Posterior cingulate gyrus (tissue), 11 donors: ENCODE data around the gene ZNF469.
A peak's percentile ranks its signal among the peaks of the same experiment; 100 is the strongest.

Experiments
- DNase-seq, 10 donors: peaks; one replicate each; pipeline versions ENCODE4 v3.0.0 to v3.0.0-alpha.2; 2020 to 2021; ENCODE audit warnings: mixed read lengths in 3 of 10
- intact Hi-C: fragments of 100-400 bp; cut with DNase I; formaldehyde crosslinking; loops from one replicate; pipeline ENCODE4 v1.15.1; 2023

Gene ZNF469, protein sequence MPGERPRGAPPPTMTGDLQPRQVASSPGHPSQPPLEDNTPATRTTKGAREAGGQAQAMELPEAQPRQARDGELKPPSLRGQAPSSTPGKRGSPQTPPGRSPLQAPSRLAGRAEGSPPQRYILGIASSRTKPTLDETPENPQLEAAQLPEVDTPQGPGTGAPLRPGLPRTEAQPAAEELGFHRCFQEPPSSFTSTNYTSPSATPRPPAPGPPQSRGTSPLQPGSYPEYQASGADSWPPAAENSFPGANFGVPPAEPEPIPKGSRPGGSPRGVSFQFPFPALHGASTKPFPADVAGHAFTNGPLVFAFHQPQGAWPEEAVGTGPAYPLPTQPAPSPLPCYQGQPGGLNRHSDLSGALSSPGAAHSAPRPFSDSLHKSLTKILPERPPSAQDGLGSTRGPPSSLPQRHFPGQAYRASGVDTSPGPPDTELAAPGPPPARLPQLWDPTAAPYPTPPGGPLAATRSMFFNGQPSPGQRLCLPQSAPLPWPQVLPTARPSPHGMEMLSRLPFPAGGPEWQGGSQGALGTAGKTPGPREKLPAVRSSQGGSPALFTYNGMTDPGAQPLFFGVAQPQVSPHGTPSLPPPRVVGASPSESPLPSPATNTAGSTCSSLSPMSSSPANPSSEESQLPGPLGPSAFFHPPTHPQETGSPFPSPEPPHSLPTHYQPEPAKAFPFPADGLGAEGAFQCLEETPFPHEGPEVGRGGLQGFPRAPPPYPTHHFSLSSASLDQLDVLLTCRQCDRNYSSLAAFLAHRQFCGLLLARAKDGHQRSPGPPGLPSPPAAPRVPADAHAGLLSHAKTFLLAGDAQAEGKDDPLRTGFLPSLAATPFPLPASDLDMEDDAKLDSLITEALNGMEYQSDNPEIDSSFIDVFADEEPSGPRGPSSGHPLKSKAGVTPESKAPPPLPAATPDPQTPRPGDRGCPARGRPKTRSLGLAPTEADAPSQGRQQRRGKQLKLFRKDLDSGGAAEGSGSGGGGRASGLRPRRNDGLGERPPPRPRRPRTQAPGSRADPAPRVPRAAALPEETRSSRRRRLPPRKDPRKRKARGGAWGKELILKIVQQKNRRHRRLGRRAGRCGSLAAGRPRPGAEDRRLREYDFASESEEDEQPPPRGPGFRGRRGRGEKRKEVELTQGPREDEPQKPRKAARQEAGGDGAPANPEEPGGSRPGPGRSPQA (N-terminal part only)

DNA sequence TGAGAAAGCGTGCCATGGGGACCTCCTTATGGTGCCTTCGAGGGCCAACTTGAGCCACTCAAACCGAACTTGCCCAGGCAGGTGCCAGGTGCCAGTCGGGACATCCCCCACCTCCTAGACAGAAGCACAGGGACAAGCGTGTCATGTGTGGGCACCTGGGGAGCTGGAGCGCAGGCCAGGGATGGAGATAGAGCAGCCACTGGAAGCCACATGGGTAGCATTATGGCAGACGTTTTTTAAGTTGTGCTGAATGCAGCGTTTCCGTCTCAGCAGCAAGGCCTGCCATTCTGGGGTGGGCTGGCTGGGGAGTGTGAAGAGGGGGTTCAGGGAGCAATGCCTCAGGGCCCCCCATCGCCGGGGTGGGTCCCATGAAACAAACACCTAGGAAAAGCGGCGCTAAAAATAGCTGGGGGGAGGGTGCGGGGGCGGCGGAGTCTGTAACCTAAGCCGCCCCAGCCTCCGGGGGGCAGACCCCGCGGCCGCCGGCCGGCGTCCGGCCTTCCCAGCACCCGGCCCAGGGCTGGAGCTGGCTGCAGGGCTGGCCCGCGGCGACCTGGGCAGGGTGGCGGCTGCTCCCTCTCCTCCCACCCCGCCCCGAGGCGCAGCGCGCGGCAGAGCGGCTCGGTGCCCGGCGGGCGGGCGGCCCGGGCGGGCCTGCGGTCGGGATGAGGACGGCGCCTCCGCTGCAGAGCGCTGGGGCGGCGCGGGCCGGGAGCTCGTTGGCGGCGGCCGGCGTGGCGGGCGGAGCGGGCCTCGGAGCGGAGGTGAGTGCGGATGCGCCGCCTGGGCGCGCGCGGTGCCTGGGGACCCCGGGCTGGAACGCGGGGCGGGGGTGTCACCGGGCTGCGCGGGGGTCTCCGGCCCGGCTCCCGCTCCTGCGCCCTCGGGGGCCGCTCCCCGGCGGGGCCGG lies at the start of gene ZNF469:
Gene ZNF469, plus strand, starts transcription at position 469 of the 910 bp plus-strand sequence. CDS start 44,512 bp downstream, outside the sequence.
- peak in 3 of 10 donors; percentile 76 to 86 (median 82) for DNase-seq
- intact Hi-C loops: no loop called here

DNA sequence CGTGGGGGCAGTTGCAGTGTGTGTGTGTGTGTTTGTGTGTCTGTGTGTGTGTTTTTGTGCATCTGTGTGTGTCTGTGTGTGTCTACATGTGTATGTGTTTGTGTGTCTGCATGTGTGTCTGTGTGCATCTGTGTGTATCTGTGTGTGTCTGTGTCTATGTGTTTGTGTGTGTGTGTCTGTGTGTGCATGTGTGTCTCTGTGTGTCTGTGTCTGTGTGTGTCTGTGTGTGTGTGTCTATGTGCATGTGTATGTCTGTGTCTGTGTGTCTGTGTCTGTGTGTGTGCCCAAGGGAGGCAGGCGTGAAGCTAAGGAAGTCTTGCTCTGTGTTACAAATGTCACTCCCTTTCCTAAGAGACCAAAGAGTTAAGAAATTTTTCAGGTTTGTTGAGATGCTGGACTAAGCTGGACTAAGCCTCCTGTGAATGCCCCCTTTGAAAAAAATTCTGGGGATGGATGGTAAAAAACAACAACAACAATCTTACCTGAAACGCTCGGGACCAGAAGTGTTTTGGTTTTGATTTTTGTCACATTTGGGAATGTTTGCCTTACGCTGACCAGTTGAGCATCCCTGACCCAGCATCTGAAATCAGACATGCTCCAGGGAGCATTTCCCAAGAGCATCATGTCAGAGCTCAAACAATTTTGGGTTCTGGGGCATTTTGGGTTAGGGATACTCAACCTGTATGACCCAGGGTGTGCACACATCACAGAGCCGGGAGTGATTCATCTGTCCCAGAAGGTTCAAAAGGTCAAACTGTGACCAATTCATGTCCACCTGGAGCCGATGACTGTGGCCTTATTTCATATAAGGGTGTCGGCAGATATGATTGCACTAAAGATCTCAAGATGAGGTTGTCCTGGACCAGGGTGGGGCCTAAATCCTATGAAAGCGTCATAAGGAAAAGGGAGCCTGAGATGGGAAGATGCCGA lies 48.6 kb upstream of the ZNF469 start:
- no peak for DNase-seq
- intact Hi-C loops: no loop called here

DNA sequence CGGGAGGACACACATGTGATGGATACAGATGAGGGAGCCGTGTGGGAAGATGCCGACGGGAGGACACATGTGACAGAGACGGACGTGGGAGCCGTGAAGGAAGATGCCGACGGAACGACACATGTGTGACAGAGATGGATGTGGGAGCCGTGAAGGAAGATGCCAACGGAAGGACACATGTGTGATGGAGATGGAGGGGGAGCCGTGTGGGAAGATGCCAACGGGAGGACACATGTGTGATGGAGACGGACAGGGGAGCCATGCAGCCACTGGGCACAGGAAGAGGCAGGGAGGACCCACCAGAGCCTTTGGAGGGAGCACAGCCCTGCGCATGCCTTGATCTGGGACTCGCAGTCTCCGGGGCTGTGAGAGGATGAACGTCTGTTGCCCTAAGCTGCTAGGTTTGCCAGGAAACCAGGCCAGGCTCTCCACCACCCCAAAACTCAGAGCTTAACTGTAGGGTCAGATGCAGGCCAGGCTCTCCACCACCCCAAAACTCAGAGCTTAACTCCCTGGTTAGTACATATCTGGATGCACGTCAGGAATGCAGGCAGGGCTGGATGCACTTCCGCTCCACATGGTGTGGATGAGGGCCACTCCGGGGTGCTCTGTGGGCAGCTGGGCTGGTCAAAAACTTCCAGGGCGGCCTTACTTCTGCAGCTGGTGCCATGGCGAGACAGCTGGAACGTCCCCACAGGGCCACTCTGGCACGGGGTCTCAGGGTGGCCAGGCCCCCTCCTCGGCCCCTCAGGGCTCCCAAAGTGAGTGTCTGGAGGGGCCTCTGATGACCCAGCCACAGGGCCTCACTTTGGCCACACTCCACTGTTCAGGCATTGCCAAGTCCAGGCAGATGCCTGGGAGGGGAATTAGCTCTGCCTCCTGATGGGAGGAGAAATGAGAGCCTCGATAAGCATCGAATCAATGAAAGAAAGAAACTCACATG lies 47.7 kb upstream of the ZNF469 start:
- DNase-seq: peak in 1 of 10 donors; percentile 81
- intact Hi-C loops: no loop called here

DNA sequence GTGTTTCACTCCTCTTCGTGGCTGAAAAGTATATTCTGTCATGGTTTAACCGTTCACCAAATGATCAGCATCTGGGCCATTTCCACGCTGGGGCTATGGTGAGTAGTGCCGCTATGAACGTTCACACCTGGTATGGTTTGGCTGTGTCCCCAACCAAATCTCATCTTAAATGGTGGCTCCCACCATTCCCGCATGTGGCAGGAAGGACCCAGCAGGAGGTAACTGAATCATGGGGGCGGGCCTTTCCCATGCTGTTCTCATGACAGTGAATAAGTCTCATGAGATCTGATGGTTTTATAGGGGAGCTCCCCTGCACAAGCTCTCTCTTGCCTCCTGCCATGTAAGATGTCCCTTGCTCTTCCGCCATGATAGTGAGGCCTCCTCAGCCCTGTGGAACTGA lies 45.7 kb upstream of the ZNF469 start:
- DNase-seq: peak in 3 of 10 donors; percentile 5 to 37 (median 18)
- intact Hi-C loops: no loop called here

DNA sequence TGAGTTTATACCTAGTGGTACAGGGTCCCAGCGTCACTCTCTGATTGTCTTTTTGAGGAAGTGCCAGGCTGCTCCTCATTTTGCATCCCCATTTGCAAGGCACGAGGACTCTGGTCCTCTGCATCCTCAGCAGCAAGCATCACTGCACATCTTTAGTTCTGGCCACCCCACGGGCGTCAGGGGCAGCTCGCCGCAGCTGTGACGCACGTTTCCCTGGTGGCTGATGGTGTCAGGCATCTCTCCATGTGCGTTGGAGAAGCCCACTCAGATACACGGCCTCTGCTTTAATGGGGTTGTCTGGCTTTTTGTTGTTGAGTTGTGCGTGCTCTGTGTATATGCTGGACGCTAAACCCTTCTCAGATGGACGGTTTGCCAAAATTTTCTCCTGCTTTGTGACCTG lies 45.2 kb upstream of the ZNF469 start:
- peak in 1 of 10 donors; percentile 65 for DNase-seq
- intact Hi-C loops: no loop called here

DNA sequence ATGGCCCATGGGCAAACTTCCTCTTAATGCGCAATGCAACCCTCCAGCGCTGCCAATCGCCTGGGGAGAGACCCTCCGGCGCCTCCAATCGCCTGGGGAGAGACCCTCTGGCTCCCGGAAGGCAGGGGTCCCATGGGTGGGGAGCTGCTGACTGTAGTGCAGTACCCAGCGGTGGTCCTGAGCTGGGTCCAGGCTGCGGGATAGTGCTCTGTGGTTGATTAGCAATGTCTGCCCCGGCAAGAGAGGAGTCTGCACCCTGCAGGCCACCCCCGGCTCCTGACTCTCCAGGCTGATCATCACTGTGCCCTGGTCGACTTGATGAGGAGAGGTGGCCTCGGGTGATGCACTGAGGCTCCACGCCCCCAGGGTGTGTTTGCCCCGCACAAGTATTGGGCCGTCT lies 44.6 kb upstream of the ZNF469 start:
- DNase-seq: peak in 4 of 10 donors; percentile 19 to 77 (median 59)
- intact Hi-C loops: no loop called here

DNA sequence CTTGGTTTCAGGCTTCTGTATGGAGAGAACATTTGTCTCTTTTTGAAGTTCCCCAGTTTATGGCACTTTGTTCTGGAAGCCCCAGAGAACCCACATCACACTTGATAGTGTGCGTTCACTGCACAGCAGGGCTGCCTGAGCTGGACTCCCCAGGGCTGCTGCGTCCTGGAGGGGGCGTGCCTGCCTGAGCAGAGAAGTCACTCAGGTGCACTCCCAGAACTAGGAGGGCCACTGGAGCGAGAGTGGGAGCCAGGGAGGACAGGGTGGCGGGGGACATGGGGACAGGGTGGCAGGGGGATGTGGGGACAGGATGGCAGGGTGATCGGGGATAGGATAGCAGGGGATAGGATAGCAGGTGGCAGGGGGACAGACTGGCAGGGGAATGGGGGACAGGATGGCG lies 43.9 kb upstream of the ZNF469 start:
- peak in 4 of 10 donors; percentile 18 to 69 (median 58) for DNase-seq
- intact Hi-C loops: no loop called here

DNA sequence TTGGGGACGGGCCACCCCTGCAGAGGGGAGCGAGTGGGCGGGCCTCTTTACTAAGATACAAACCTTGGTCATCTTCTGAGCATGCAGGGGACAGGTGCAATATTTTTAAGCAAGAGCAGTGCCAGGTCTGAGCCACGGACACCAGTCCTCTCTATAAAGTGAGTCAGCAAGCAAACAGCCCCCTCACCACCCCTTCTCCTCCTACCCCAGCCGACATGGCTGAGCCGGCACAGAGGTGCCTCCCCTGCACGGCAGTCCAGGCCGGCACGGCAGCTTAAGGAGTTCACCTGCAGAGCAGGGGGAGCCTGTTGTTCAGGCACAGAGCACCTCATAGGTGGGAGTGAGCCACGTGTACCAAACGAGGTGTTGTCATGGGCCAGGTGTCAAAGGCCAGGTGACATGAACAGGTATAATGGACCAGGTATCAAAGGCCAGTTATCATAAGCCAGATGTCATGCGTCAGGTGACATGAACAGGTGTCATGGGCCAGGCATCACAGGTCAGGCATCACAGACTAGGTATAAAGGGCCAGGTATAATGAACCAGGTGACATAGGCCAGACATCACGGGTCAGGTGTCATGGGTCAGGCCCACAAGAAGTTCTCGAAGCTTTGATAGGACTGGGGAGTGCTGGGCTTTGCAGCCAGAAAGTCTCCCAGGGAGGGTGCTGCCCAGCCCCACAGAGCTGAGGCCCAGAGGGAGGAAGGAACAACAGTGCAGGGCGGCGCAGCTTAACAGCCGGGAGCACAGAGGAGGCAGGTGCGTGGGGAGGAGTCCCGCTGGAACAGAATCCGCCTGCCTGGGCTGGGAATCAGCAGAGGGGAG lies 42.6 kb upstream of the ZNF469 start:
- peak in 4 of 10 donors; percentile 17 to 59 (median 50) for DNase-seq

DNA sequence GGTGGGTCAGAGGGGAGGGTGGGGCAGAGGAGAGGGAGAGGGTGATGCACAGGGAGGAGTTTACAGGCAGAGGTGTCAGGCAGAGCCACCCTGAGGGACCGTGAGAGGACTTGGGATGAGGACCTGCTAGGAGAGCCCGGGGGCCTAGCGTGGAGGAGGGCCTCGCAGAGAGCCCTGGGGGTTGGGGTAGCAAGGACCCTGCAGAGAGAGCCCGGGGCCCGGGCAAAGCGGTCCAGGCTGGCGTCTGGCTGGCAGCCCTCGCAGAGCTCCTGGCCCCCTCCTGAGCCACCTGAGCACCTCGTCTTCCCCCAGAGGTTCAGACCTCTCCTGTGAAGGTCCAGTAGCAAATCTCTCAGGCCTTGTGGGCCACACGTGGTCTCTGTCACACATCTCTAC lies 42.0 kb upstream of the ZNF469 start:
- intact Hi-C loops: no loop called here
- DNase-seq: peak in 3 of 10 donors; percentile 44 to 63 (median 53)

More for the DNA sequence above, 42.6 kb upstream of the ZNF469 start:
- intact Hi-C loops: no loop called here

DNA sequence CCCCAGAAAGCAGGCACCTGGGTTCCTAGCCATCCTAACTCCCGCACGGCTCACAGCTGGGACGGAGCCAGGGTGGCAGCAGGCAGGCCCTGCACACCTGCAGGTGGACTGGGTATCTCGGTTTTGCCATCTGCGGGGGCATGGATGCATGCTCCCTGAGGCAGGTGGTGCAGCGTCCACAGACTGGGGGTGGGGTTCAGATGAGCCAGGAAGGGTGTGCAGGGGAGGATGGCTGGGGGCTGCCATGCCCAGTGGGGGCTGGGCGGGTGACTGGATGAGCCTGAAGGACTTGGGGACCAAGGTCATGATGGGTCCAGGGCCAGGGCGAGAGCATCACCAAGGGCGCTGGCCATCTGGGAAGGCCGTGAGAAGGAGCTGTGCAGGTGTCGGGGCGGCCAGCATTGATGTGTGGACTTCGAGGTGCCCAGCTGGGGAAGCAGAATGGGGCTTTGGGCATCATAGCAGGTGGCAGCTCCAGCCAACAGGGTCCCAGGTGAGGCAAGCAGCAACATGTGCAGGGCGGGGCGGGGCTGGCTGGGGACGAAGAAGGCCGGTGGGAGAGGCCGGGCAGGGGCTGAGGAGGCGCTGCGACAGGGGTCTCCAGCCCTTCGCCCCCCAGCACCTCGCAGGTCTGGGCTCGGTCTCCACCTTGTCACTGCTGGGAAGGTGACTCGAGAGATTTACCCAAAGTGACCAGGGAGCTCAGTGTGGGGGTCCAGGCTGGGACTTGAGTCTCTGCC lies 41.0 kb upstream of the ZNF469 start:
- intact Hi-C loops: no loop called here

DNA sequence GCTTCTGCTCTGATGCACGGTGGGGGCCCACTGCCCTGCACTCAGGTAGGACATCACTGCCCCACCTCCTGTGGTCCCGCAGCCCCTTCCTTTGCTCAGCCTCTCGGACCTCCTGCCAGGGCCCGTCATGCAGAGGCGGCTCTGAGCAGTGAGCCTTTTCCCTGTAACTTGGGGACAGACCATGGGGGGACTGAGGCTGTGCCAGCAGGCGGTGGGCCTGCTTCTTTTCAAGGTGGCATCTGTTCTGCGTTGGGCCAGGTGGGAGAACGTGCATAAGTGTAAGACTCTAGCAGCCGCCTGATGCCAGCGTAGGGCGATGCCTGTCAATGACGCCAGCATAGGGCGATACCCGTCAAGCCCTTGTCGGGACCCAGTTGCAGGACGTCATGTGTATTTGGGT lies 40.3 kb upstream of the ZNF469 start:
- intact Hi-C loops: no loop called here
- peak in 4 of 10 donors; percentile 9 to 69 (median 62) for DNase-seq

More for the DNA sequence above, 41.0 kb upstream of the ZNF469 start:
- peak in 4 of 10 donors; percentile 23 to 80 (median 52) for DNase-seq

DNA sequence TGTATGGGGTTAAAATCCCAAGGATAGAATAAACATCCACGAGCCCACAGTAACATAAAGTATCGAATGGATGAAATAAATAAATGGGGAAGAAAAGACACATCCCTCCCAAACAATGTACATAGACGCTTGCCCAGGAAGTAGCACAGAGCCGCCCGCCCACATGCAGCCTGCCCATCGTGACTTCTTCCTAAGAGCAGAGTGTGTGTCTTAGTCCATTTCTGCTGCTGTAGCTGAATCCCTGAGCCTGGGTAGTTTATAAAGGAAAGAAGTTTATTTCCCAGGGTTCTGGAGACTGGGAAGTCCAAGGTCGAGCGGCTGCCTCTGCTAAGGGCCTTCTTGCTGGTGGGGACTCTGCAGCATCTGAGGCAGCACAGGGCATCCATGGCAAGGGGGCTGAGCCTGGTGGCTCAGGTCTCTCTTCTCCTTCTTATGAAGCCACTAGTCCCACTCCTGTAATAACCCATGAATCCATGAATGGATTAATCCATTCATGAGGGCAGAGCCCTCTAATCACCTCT lies 39.4 kb upstream of the ZNF469 start:
- intact Hi-C loops: no loop called here
- peak in 2 of 10 donors; percentile 51 to 65 for DNase-seq

DNA sequence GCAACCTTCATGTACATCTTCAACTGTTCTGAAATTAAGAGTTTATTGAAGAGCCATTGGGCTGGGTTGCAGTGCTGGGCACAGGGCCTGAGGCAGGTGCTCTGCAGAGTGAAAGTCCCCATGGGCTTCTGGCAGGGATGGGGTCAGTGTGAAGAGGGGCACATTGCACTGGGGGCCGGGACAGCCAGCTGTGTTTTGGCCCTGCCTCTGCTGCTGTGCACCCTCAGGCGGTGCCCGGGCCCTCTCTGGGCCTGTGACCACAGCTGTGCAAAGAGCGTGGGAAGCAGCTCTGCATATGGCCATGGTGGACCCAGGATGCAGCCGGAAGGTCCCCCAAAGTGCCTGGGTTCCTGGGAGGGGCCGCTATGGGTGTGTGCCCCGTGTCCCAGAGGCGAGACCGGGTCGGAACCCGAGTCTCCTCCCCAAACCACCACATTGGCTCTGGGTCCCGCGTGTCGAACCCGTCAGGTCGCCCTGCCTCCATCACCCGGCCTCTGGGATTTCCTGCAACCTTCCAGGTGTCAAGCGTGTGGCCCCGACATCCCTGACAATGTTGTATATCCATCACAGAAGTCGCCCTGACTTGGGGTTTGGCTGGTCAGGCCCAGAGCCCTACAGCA lies 38.2 kb upstream of the ZNF469 start:
- intact Hi-C loops: no loop called here
- peak in 4 of 10 donors; percentile 21 to 77 (median 61) for DNase-seq

DNA sequence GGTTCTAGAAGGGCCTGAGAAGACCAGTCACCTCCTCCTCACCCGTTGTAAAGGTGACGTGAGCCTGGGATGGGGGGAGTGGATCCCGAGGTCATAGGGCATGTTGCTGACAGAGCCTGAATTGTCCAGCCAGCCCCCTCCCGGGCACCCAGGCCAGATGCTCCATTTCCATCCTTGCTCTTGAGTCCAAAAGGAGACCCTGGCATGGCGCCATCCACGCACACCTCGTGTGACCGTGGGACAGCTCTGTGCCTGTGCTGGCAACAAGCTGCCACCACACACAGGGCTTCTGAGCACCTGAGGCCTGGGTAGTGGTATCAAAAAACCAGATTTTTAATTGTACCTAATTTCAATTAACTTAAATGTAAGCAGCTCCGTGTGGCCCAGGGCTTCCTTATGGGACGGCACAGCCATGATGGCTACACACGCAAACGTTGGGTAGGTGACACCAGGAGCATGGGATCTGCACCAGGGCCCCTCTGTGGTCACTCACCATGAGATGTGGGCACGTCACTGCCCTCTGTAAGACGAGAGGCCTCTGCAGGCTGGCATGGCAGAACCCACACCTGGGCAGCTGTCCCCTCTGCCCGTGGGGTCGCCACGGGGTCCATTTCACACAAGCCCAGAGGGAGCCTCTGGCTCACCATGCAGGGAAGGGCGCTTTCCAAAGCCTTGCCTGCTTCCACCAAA lies 37.6 kb upstream of the ZNF469 start:
- intact Hi-C loops: no loop called here
- DNase-seq: peak in 4 of 10 donors; percentile 19 to 72 (median 68)
